ENCODE data around the gene DSCAM. TPM values are rescaled to one million over a fixed set of nuclear protein-coding genes. Genes with fewer than 3 reads are reported as not detected.

The DSCAM gene
- total RNA-seq, 2 experiments from 2014 or later, result not detected

DNA sequence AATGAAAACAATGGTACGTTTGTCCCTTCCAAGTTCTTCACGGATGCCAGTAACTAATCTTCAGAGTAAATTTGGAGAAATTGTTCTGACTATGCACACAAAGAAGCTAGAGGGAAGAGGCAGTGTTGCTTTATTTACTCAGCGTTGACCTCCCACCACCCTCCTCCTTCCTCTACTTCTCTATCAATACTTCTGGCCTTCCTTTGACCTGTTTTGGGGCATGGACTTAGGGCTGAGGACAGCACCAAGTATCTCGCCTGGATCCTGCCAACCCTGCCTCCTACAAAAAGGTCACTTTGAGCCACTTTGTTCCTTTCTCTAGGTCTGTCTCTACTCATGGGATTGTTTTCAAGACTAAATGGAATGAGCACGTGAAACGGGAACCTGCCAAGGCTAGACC is 282.6 kb downstream of the DSCAM start:
- Mint-ChIP-seq H3K27me3 (peaks cover under 1% of the 10 kb centered on the region), H3K36me3 (ENCODE audit: low read depth) (no peaks in the 10 kb centered on the region), H3K4me1 (ENCODE audit: low read depth) (no peaks in the 10 kb centered on the region), H3K9me3 (no peaks in the 10 kb centered on the region), H3K27ac (no peak overlapping the region), H3K4me3 (no peak overlapping the region)
- intact Hi-C loops (cut with DNase I, micrococcal nuclease), result no loop called here
- TF ChIP-seq, protein P1, sequence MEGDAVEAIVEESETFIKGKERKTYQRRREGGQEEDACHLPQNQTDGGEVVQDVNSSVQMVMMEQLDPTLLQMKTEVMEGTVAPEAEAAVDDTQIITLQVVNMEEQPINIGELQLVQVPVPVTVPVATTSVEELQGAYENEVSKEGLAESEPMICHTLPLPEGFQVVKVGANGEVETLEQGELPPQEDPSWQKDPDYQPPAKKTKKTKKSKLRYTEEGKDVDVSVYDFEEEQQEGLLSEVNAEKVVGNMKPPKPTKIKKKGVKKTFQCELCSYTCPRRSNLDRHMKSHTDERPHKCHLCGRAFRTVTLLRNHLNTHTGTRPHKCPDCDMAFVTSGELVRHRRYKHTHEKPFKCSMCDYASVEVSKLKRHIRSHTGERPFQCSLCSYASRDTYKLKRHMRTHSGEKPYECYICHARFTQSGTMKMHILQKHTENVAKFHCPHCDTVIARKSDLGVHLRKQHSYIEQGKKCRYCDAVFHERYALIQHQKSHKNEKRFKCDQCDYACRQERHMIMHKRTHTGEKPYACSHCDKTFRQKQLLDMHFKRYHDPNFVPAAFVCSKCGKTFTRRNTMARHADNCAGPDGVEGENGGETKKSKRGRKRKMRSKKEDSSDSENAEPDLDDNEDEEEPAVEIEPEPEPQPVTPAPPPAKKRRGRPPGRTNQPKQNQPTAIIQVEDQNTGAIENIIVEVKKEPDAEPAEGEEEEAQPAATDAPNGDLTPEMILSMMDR (IDR thresholded peaks at IDR 0.05), result no peak
- ChIA-PET POLR2A (no interaction called here), CTCF (no interaction called here)
- ATAC-seq (ENCODE audit: poor library complexity), result no peak
- H3K4me1 ChIP-seq (ENCODE audit: insufficient read depth, low read length), result no peaks in the 10 kb centered on the region
- no peak overlapping the region for H3K27ac ChIP-seq (ENCODE audit: low read depth in 1 of 2, low read length in 2 of 2)
- H3K27me3 ChIP-seq (ENCODE audit: control insufficient read depth in 1 of 2, insufficient read depth in 2 of 2, low read length in 2 of 2), result no peaks in the 10 kb centered on the region
- DNase-seq, result no peak
- H3K9me3 ChIP-seq (ENCODE audit: control insufficient read depth in 1 of 2, insufficient read depth in 1 of 2, low read length in 2 of 2), result peaks cover 7 to 9% of the 10 kb centered on the region in 2 experiments
- H3K4me3 ChIP-seq (ENCODE audit: low read length), result no peak overlapping the region
- no peaks in the 10 kb centered on the region for H3K36me3 ChIP-seq (ENCODE audit: insufficient read depth, low read length)

DNA sequence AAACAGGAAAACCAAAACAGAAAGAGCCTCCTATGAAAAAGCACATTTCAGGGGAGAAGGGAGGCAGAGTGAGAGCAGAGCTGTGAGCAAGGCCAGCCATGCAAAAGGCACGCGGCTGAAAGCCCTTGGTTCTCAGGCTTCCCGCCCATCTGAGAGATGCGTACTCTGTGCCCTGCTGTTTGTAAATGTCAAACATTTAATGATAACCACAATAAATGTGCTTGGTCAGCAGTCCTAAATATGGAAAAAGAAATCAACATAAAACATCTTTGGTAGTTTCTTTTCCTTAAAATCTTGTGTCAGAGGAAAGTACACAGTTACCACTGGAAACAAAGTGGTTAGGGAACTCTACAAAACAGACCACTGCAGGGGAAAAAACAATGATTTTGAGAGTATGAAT is 283.1 kb downstream of the DSCAM start:
- TF ChIP-seq, protein P1 (IDR thresholded peaks at IDR 0.05), result no peak
- H3K4me3 Mint-ChIP-seq, result no peak overlapping the region
- no peaks in the 10 kb centered on the region for H3K27me3 Mint-ChIP-seq
- Histone ChIP-seq H3K4me3 (ENCODE audit: low read length) (no peak overlapping the region), H3K27ac (ENCODE audit: low read depth in 1 of 2, low read length in 2 of 2) (no peak overlapping the region), H3K36me3 (ENCODE audit: insufficient read depth, low read length) (no peaks in the 10 kb centered on the region), H3K9me3 (ENCODE audit: control insufficient read depth in 1 of 2, insufficient read depth in 1 of 2, low read length in 2 of 2) (peaks cover 7 to 11% of the 10 kb centered on the region in 2 experiments), H3K4me1 (ENCODE audit: insufficient read depth, low read length) (no peaks in the 10 kb centered on the region), H3K27me3 (ENCODE audit: control insufficient read depth in 1 of 2, insufficient read depth in 2 of 2, low read length in 2 of 2) (no peaks in the 10 kb centered on the region)
- intact Hi-C loops (cut with DNase I, micrococcal nuclease), result no loop called here
- H3K36me3 Mint-ChIP-seq (ENCODE audit: low read depth), result no peaks in the 10 kb centered on the region
- no peak for ATAC-seq (ENCODE audit: poor library complexity)
- H3K27ac Mint-ChIP-seq, result no peak overlapping the region
- ChIA-PET CTCF (no interaction called here), POLR2A (no interaction called here)
- no peaks in the 10 kb centered on the region for H3K9me3 Mint-ChIP-seq
- DNase-seq, result no peak
- H3K4me1 Mint-ChIP-seq (ENCODE audit: low read depth), result no peaks in the 10 kb centered on the region

DNA sequence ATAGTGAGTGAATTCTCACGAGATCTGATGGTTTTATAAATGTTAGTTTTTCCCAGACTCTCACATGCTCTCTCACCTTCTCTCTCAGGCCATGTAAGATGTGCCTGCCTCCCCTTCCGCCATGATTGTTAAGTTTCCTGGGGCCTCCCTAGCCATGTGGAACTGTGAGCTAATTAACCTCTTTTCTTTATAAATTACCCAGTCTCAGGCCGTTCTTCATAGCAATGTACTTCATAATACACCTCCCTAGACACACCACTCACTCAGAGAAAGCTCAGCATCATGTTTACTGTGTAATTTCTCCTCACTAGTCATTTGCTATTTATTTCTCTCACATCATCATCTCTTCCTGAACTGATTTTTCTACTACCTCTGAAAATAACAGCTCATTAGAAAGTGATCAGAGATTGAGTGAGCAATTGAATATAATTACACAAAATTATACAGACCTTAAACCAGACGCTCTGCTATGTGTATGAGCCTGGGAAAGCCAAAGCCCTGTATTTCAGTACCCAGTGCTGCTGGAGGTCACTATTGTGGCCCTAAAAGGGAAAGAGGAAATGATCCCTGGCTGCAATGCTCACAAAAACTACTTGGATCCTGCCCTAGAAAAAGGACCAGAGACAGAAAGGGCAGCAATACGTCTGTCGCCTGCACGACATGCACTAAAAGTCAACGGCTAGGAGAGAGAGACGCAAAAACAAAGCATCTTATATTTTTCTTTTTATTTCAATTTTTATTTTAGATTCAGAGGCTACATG is 284.5 kb downstream of the DSCAM start:
- Histone ChIP-seq H3K4me3 (ENCODE audit: low read length) (no peak overlapping the region), H3K36me3 (ENCODE audit: insufficient read depth, low read length) (no peaks in the 10 kb centered on the region), H3K4me1 (ENCODE audit: insufficient read depth, low read length) (no peaks in the 10 kb centered on the region), H3K9me3 (ENCODE audit: control insufficient read depth in 1 of 2, insufficient read depth in 1 of 2, low read length in 2 of 2) (peaks cover 6 to 7% of the 10 kb centered on the region in 2 experiments), H3K27ac (ENCODE audit: low read depth in 1 of 2, low read length in 2 of 2) (no peak overlapping the region), H3K27me3 (ENCODE audit: control insufficient read depth in 1 of 2, insufficient read depth in 2 of 2, low read length in 2 of 2) (no peaks in the 10 kb centered on the region)
- TF ChIP-seq, protein P1 (IDR thresholded peaks at IDR 0.05), result no peak
- POLR2A ChIA-PET, result no interaction called here
- no peak for ATAC-seq (ENCODE audit: poor library complexity)
- DNase-seq, result no peak
- CTCF ChIA-PET, result no interaction called here
- Mint-ChIP-seq H3K27ac (no peak overlapping the region), H3K9me3 (no peaks in the 10 kb centered on the region), H3K36me3 (ENCODE audit: low read depth) (no peaks in the 10 kb centered on the region), H3K27me3 (no peaks in the 10 kb centered on the region), H3K4me1 (ENCODE audit: low read depth) (no peaks in the 10 kb centered on the region), H3K4me3 (no peak overlapping the region)
- intact Hi-C loops (cut with DNase I, micrococcal nuclease), result no loop called here
